ENCODE data around the gene FKBP11. TPM values are rescaled to one million over a fixed set of nuclear protein-coding genes. Genes with fewer than 3 reads are reported as not detected.

The FKBP11 gene
- total RNA-seq, 1 donor from 2014 or later, result 18.2 TPM

- peaks cover 58% of the 10 kb centered on the region for H3K4me1 Mint-ChIP-seq
- Histone ChIP-seq H2AFZ (replicated peaks) (peak overlapping the region; percentile 60), H3K27ac (peak overlapping the region; percentile 98), H3F3A (ENCODE audit: low read depth) (peaks cover 46% of the 10 kb centered on the region), H3K4me1 (peaks cover 51% of the 10 kb centered on the region), H3K4me2 (peak overlapping the region; percentile 91), H3K79me2 (ENCODE audit: low read depth) (no peaks in the 10 kb centered on the region), H3K36me3 (no peaks in the 10 kb centered on the region), H3K27me3 (no peaks in the 10 kb centered on the region), H4K20me1 (ENCODE audit: low read depth) (no peaks in the 10 kb centered on the region), H3K4me3 (peak overlapping the region; percentile 4), H3K9ac (no peak overlapping the region), H3K9me3 (ENCODE audit: low read depth) (no peaks in the 10 kb centered on the region)
- peak overlapping the region; percentile 60 for H3K4me3 Mint-ChIP-seq
- no peaks in the 10 kb centered on the region for H3K36me3 Mint-ChIP-seq
- peak overlapping the region; percentile 100 for H3K27ac Mint-ChIP-seq
- TF ChIP-seq EZH2 (IDR thresholded peaks at IDR 0.05), result no peak
- TF ChIP-seq, protein P1, sequence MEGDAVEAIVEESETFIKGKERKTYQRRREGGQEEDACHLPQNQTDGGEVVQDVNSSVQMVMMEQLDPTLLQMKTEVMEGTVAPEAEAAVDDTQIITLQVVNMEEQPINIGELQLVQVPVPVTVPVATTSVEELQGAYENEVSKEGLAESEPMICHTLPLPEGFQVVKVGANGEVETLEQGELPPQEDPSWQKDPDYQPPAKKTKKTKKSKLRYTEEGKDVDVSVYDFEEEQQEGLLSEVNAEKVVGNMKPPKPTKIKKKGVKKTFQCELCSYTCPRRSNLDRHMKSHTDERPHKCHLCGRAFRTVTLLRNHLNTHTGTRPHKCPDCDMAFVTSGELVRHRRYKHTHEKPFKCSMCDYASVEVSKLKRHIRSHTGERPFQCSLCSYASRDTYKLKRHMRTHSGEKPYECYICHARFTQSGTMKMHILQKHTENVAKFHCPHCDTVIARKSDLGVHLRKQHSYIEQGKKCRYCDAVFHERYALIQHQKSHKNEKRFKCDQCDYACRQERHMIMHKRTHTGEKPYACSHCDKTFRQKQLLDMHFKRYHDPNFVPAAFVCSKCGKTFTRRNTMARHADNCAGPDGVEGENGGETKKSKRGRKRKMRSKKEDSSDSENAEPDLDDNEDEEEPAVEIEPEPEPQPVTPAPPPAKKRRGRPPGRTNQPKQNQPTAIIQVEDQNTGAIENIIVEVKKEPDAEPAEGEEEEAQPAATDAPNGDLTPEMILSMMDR (IDR thresholded peaks at IDR 0.05), result no peak
- TF ChIP-seq EZH2phosphoT487 (IDR thresholded peaks at IDR 0.05), result no peak
- peaks cover 15% of the 10 kb centered on the region for H3K27me3 Mint-ChIP-seq (ENCODE audit: insufficient read depth, low read depth)
- H3K9me3 Mint-ChIP-seq, result no peaks in the 10 kb centered on the region
- peak; percentile 38 for DNase-seq (ENCODE audit: low spot score)
Observed at GRCh38 chr12:48882315-48882687, 43.0 kb downstream of the FKBP11 start.

- Histone ChIP-seq H3K9ac (no peak overlapping the region), H4K20me1 (ENCODE audit: low read depth) (no peaks in the 10 kb centered on the region), H3K4me1 (peaks cover 51% of the 10 kb centered on the region), H3K9me3 (ENCODE audit: low read depth) (no peaks in the 10 kb centered on the region), H3F3A (ENCODE audit: low read depth) (peaks cover 46% of the 10 kb centered on the region), H3K27me3 (no peaks in the 10 kb centered on the region), H3K36me3 (no peaks in the 10 kb centered on the region), H3K4me2 (peak overlapping the region; percentile 91), H3K27ac (peak overlapping the region; percentile 98), H3K79me2 (ENCODE audit: low read depth) (no peaks in the 10 kb centered on the region), H3K4me3 (peak overlapping the region; percentile 4), H2AFZ (replicated peaks) (peak overlapping the region; percentile 60)
- Mint-ChIP-seq H3K27ac (peak overlapping the region; percentile 100), H3K27me3 (ENCODE audit: insufficient read depth, low read depth) (peaks cover 16% of the 10 kb centered on the region), H3K9me3 (no peaks in the 10 kb centered on the region), H3K4me3 (peak overlapping the region; percentile 60), H3K36me3 (no peaks in the 10 kb centered on the region), H3K4me1 (peaks cover 55% of the 10 kb centered on the region)
- DNase-seq (ENCODE audit: low spot score), result peak; percentile 33
- TF ChIP-seq, protein P1 (IDR thresholded peaks at IDR 0.05), result no peak
- TF ChIP-seq EZH2phosphoT487 (IDR thresholded peaks at IDR 0.05) (no peak), EZH2 (IDR thresholded peaks at IDR 0.05) (no peak)
Observed at GRCh38 chr12:48881686-48882314, 43.5 kb downstream of the FKBP11 start.

GRCh38 chr12:48880647-48881046 lies 44.6 kb downstream of the FKBP11 start:
- H3K9me3 ChIP-seq (ENCODE audit: low read depth), result no peaks in the 10 kb centered on the region
- H3K79me2 ChIP-seq (ENCODE audit: low read depth), result no peaks in the 10 kb centered on the region
- no peak overlapping the region for H2AFZ ChIP-seq (replicated peaks)
- peaks cover 51% of the 10 kb centered on the region for H3K4me1 ChIP-seq
- H3K4me3 ChIP-seq, result no peak overlapping the region
- no peak overlapping the region for H3K27ac ChIP-seq
- H3K9ac ChIP-seq, result no peak overlapping the region
- Mint-ChIP-seq H3K36me3 (no peaks in the 10 kb centered on the region), H3K4me3 (no peak overlapping the region), H3K4me1 (peaks cover 56% of the 10 kb centered on the region), H3K9me3 (no peaks in the 10 kb centered on the region), H3K27me3 (ENCODE audit: insufficient read depth, low read depth) (peaks cover 16% of the 10 kb centered on the region), H3K27ac (peak overlapping the region; percentile 39)
- H3F3A ChIP-seq (ENCODE audit: low read depth), result peaks cover 46% of the 10 kb centered on the region
- H3K27me3 ChIP-seq, result no peaks in the 10 kb centered on the region
- DNase-seq (ENCODE audit: low spot score), result no peak
- H4K20me1 ChIP-seq (ENCODE audit: low read depth), result no peaks in the 10 kb centered on the region
- TF ChIP-seq, protein P1 (IDR thresholded peaks at IDR 0.05), result no peak
- TF ChIP-seq EZH2 (IDR thresholded peaks at IDR 0.05) (no peak), EZH2phosphoT487 (IDR thresholded peaks at IDR 0.05) (no peak)
- H3K36me3 ChIP-seq, result no peaks in the 10 kb centered on the region
- H3K4me2 ChIP-seq, result no peak overlapping the region
